WI38 (cell line): Measurements from ENCODE around the gene OR6B1.

Source experiments
- H3K4me3 ChIP-seq: 2 replicates; pipeline ENCODE4 v1.5.1; 2011; ENCODE audit warnings: low read depth, mild to moderate bottlenecking, control low read depth, low read length
- CTCF ChIP-seq: IDR thresholded peaks from 2 replicates; pipeline ENCODE4 v1.5.1; 2012; ENCODE audit warnings: low read depth, mild to moderate bottlenecking, control low read depth, low read length

OR6B1 gene

GRCh38 chr7:143980746-143981510, 19.2 kb upstream of the OR6B1 start:
- no peak for TF ChIP-seq CTCF
- no peak overlapping the region for H3K4me3 ChIP-seq

- no peak overlapping the region for H3K4me3 ChIP-seq
- TF ChIP-seq CTCF = no peak
Measured at GRCh38 chr7:143983960-143984359, 16.2 kb upstream of the OR6B1 start.

DNA sequence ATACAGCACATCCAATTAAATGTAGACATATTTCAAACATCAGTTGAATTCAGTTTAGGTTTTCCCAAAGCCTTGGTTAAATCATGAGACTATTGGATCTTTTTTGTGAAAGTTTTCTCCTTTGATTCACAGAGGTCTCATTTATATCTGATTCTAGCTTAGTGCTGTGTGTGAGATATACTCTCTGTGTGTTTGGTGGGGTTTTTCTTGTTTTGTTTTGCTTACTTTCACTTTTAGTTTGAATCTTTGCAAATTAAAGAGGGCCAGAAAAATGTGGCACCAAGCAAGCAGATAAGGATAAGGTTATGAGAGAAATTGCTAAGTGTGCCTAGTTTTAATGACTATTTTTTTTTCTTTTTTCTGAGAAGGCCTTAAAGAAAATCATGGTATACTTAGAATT, 12.6 kb upstream of the OR6B1 start:
- H3K4me3 ChIP-seq = no peak overlapping the region
- no peak for TF ChIP-seq CTCF

- H3K4me3 ChIP-seq = no peak overlapping the region
- TF ChIP-seq CTCF = no peak
Measured at GRCh38 chr7:143988976-143989745, 11.0 kb upstream of the OR6B1 start.

DNA sequence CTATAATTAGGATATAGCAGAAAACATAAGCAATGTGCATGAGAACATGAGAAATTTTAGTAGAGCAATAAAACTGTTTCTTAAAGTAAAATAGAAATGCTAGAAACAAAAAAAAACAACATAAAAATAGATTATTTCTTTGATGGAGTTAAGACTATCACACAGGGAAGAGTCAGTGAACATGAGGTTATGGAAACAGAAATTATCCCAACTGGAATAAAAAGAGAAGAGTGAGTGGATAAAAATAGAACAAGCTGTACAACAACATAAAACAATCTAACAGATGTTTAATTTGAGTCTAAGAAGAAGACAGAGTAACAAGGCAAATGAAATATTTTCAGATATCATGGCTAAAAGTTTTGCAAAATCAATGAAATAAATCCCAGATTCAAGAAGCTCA, 7.5 kb upstream of the OR6B1 start:
- no peak overlapping the region for H3K4me3 ChIP-seq
- no peak for TF ChIP-seq CTCF

DNA sequence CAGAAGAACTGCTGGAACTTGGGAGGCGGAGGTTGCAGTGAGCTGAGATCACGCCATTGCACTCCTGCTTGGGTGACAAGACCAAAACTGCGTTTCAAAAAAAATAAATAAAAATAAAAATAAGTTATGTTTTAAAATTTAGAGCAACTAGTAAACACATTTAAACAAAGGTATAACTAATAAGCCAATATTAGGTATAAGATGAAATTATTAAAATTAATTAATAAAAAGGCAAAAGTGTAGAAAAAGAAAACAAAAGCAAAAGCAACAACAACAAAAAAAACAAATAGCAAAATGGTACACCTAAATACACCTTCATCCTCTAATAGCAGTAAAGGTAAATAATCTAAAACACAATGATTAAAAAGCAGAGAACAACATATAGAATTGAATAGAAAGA, 6.2 kb upstream of the OR6B1 start:
- no peak for TF ChIP-seq CTCF
- no peak overlapping the region for H3K4me3 ChIP-seq

DNA sequence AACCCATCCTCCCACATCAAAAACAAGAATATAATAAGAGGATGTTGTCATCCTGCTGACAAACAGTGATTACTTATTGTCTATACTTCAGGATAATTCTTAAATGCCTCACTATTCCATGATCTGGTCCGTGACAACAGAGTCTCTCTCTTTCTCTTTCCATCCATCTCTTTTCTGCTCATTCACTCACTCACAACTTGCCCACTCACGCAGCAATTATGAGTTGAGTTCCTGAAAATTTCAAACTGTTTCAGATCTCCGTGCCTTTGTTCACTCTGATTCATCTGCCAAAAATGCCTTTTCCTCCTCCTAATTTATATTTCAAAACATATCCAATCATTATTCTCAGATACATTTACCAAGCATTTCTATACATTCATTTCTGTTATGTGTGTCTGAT, 1.4 kb downstream of the OR6B1 start:
- H3K4me3 ChIP-seq = no peak overlapping the region
- TF ChIP-seq CTCF = no peak
